ENCODE data around the gene SLC7A4.

The SLC7A4 gene

DNA sequence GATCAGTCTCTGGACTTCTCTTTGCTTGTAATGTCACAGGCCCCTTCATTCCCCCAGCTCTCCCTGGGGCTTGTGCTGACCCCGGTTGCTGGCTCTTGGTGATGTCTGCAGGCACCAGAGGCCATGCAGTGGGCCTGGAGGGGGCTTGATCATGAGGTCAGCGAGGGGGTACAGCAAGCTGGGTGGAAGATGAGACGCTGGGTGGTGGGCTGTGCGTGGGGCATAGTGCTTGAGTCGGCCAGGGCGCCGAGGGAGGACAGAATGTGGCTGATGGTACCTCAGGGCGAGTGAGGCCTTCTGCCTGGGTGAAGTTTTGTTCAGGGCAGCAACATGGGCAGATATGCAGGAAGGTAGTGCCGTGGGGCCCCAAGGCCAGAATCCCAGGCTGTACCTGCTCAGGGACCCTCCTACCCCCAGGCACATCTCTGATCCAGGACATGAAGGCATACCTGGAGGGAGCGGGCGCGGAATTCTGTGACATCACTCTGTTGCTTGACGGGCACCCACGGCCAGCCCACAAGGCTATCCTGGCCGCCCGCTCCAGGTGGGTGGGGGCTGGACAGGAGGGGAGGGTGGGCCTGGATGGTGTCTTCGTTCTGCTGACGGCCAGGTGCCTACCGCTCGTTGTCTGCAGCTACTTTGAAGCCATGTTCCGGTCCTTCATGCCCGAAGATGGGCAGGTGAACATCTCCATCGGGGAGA lies 36.9 kb downstream of the SLC7A4 start:
- TF ChIP-seq, protein P1, sequence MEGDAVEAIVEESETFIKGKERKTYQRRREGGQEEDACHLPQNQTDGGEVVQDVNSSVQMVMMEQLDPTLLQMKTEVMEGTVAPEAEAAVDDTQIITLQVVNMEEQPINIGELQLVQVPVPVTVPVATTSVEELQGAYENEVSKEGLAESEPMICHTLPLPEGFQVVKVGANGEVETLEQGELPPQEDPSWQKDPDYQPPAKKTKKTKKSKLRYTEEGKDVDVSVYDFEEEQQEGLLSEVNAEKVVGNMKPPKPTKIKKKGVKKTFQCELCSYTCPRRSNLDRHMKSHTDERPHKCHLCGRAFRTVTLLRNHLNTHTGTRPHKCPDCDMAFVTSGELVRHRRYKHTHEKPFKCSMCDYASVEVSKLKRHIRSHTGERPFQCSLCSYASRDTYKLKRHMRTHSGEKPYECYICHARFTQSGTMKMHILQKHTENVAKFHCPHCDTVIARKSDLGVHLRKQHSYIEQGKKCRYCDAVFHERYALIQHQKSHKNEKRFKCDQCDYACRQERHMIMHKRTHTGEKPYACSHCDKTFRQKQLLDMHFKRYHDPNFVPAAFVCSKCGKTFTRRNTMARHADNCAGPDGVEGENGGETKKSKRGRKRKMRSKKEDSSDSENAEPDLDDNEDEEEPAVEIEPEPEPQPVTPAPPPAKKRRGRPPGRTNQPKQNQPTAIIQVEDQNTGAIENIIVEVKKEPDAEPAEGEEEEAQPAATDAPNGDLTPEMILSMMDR (IDR thresholded peaks at IDR 0.05) = no peak

DNA sequence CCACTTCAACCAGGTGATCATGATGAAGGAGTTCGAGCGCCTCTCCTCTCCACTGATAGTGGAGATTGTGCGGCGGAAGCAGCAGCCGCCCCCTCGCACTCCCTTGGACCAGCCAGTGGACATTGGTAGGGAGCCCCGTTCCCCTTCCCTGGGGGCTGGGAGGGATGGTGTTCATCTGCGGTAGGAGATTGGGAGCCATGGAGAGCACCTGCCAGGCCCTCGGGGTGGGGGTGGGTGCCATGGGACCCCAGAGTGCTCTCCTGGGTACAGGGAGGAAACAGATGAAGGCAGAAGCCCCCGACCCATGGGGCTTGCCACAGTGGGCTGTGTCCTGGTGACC lies 37.5 kb downstream of the SLC7A4 start:
- TF ChIP-seq, protein P1 (IDR thresholded peaks at IDR 0.05) = no peak

DNA sequence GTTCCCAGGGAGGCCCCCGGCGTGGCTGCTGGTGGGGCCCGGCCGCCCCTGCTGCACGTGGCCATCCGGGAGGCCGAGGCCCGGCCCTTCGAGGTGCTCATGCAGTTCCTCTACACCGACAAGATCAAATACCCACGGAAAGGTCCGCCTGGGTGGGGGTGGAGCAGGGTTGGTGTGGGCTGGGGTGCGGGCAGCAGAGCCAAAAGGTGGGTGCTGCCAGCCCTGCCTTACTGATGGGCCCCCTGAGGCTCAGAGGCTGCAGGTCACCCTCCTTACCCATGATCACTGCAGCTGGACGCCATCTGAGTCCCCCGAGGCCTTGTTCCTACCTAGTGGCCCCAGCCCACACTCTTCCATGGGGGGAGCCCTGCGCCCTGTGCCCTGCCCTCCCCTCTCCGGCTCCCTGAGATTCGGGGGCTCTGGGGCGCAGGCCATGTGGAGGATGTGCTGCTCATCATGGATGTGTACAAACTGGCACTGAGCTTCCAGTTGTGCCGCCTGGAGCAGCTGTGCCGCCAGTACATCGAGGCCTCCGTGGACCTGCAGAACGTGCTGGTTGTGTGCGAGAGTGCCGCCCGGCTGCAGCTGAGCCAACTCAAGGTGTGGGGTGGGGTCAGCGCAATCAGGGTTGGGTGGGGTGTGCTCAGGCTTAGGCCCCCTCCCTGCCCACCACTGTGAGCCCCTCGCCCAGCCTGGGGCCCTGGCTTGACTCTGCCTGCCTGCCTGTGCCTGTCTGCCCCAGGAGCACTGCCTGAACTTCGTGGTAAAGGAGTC lies 38.0 kb downstream of the SLC7A4 start:
- TF ChIP-seq, protein P1 (IDR thresholded peaks at IDR 0.05) = no peak

DNA sequence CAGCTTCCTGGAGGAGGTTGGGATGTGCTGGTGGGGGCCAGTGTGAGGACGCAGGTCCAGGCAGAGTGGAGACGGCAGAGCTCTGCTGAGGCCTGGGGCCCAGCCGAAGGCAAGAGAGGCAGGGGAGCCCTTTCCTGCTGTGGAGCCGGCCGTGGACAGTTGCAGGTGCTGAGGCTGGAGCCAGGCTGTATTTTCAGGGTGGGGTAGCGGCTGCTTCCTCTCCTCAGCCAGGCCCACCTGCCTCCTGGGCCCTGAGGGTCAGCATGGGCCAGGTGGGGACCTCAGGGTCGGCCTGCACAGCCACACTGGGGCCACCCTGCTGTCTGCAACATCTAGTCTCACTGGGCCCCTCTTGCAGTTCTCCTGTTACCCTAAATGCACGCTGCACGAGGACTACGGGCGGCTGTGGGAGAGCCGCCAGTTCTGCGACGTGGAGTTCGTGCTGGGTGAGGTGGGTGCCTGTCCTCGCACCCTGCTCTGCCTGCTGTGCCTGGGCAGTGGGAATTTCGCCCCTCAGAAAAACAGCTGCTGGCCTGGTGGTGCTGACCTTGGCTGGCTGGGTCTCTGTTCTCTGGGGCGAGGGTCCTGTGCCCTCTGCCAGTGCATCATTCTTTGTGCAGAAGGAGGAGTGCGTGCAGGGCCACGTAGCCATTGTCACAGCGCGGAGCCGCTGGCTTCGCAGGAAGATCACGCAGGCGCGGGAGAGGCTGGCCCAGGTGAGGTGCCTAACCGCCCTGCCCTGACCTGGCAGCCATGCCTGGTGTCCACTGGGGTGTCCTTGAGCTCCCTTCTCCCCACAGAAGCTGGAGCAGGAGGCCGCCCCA lies 38.8 kb downstream of the SLC7A4 start:
- TF ChIP-seq, protein P1 (IDR thresholded peaks at IDR 0.05) = no peak

DNA sequence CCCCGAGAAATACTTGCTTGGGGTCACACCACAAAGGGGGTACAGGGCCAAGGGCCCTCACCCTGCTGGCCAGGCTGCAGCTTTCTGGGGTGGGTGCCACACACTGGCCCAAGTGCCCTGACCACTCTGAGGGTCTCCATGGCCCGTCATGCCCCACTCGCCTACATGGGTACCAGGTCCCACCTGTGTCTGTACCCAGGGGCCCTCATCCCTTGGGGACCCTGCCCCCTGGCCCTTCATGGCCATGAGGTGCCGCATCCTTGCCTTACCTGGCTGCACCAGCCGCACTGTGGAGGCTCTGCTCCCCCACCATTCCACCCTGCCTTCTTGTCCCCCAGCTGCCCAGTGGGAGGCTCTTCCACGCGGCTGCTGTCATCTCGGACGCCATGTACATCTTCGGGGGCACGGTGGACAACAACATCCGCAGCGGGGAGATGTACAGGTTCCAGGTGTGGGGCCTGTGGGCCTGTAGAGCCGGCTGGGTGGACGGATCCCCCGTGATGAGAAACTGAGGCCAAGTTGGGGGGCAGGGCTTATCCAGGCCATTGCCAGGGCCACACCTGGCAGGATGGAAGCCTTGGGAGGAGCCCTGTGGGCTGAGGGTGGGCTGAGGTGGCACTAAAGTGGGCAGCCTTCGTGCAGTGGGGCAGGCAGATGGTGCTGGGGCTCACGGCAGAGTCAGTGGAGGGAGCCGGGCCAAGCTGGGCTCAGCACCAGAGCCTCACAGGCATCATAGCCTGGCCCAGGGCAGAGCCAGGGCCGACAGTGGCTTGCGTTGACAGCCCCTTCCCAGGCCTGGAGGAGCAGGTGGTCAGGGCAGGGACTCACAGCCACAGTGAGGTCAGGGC lies 39.7 kb downstream of the SLC7A4 start:
- TF ChIP-seq, protein P1 (IDR thresholded peaks at IDR 0.05) = no peak

DNA sequence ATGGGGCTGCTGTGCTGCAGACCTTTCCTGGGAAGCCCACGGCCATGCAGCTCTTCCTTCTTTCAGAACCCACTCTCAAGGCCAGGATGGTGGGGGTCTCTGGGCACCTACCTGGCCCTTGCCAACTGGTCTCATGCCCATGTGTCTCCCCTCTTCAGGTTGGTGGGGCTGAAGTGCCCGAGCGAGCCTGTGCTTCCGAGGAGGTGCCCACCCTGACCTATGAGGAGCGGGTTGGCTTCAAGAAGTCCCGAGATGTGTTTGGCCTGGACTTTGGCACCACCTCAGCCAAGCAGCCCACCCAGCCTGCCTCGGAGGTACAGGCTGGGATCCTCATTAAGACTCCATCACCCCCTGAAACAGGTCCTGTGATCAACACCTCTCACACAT lies 40.3 kb downstream of the SLC7A4 start:
- TF ChIP-seq, protein P1 (IDR thresholded peaks at IDR 0.05) = no peak
